GM23248 (cell line): ENCODE measurements around the gene GASK1B. TPM values are rescaled to one million over a fixed set of nuclear protein-coding genes. Genes with fewer than 3 reads are reported as not detected.

Experiments
- DNase-seq: peaks from one replicate; pipeline ENCODE4 v3.0.0-alpha.2; 2015
- H2AFZ ChIP-seq: fragments of 200-600 bp; sonication (generic); 2 replicates; pipeline ENCODE4 v1.6.1; 2016; ENCODE audit warnings: antibody characterized with exemption
- H3F3A ChIP-seq: fragments of 200-600 bp; sonication (generic); 2 replicates; pipeline ENCODE4 v1.6.1; 2016; ENCODE audit warnings: mild to moderate bottlenecking, antibody characterized with exemption, mixed run types; ENCODE audit not compliant: insufficient read depth
- H3K27ac ChIP-seq: fragments of 200-600 bp; sonication (generic); 2 replicates; pipeline ENCODE4 v1.5.1; 2016; ENCODE audit warnings: mild to moderate bottlenecking
- H3K27me3 ChIP-seq: fragments of 200-600 bp; sonication (generic); replicated peaks from 2 replicates; pipeline ENCODE4 v1.6.1; 2016; ENCODE audit warnings: mild to moderate bottlenecking; ENCODE audit not compliant: insufficient read depth
- H3K36me3 ChIP-seq: fragments of 200-600 bp; sonication (generic); 2 replicates; pipeline ENCODE4 v1.6.1; 2016; ENCODE audit warnings: low read depth, mild to moderate bottlenecking
- H3K4me1 ChIP-seq: fragments of 200-600 bp; sonication (generic); 2 replicates; pipeline ENCODE4 v1.6.1; 2016; ENCODE audit warnings: mild to moderate bottlenecking; ENCODE audit not compliant: insufficient read depth
- H3K4me2 ChIP-seq: fragments of 200-600 bp; sonication (generic); one replicate; pipeline ENCODE4 v1.6.1; 2016; ENCODE audit warnings: mild to moderate bottlenecking; ENCODE audit not compliant: unreplicated experiment
- H3K4me3 ChIP-seq: fragments of 200-600 bp; sonication (generic); 2 replicates; pipeline ENCODE4 v1.5.1; 2016; ENCODE audit warnings: mild to moderate bottlenecking
- H3K79me2 ChIP-seq: fragments of 200-600 bp; sonication (generic); 2 replicates; pipeline ENCODE4 v1.6.1; 2016; ENCODE audit warnings: mild to moderate bottlenecking; ENCODE audit not compliant: insufficient read depth
- H3K9ac ChIP-seq: fragments of 200-600 bp; sonication (generic); 2 replicates; pipeline ENCODE4 v1.6.1; 2016; ENCODE audit warnings: mild to moderate bottlenecking
- H3K9me2 ChIP-seq: fragments of 200-600 bp; sonication (generic); 2 replicates; pipeline ENCODE4 v1.6.1; 2016; ENCODE audit warnings: mixed run types, mild to moderate bottlenecking, moderate library complexity; ENCODE audit not compliant: insufficient read depth
- H3K9me3 ChIP-seq: fragments of 200-600 bp; sonication (generic); one replicate; pipeline ENCODE4 v1.6.1; 2017; ENCODE audit warnings: low read depth
- H4K20me1 ChIP-seq: fragments of 200-600 bp; sonication (generic); 2 replicates; pipeline ENCODE4 v1.6.0; 2016; ENCODE audit not compliant: insufficient read depth
- EZH2 ChIP-seq: fragments of 200-600 bp; sonication (generic); IDR thresholded peaks from 2 replicates; pipeline ENCODE4 v1.6.1; 2018; ENCODE audit warnings: antibody characterized with exemption, mild to moderate bottlenecking; ENCODE audit not compliant: insufficient read depth, poor library complexity, severe bottlenecking
- EZH2phosphoT487 ChIP-seq: fragments of 200-600 bp; sonication (generic); IDR thresholded peaks from 2 replicates; pipeline ENCODE4 v1.6.1; 2018; ENCODE audit warnings: antibody characterized with exemption, moderate library complexity, mild to moderate bottlenecking, low read depth; ENCODE audit not compliant: insufficient read depth
- whole genome bisulfite sequencing, 2 experiments: methylation state at CpG; one replicate each; pipeline ENCODE4 v1.1.6; 2015 to 2017; ENCODE audit warnings: low lambda C conversion rate in 2 of 2, low coverage in 1 of 2; ENCODE audit errors: missing lambda C conversion rate in 2 of 2; 5-methylcytosine and 5-hydroxymethylcytosine counted together
- in situ Hi-C: fragments of 300-500 bp; cut with MboI; formaldehyde crosslinking; loops from 2 replicates; pipeline ENCODE4 v1.15.0; 2020
- polyA plus RNA-seq: library from polyadenylated mRNA; unstranded; fragments of >200 nt; fragmentation: Nextera tagmentation; extraction: Ambion mirVana; gene quantifications from 2 replicates; pipeline ENCODE4 v1.2.1, GENCODE V29; 2016
- total RNA-seq: library from RNA; depleted of rRNA; stranded (reverse); fragments of >200 nt; shearing (Covaris generic); gene quantifications from 2 replicates; pipeline ENCODE4 v1.2.3, GENCODE V29; 2014

GASK1B gene
- total and polyA plus RNA-seq, 2 experiments from 2014 or later = 6.2 to 7.5 TPM

DNA sequence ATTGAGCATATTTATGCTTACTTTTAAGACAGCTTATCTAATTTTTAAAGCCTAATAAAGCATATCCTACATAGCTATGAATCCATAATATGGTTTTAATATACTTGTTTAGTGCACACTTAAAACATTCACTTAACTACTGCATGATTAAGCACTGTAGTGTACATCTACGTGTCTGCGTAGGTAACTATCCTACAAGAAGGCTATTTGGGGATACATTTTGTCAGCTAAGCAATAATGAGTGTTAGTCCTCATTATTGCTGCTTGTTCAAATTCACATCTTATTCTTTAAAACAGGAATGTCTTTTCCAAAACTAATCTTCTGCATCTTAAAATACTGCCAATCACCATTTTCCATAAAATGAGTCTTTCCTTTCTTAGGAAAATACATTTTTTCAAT is 38.6 kb downstream of the GASK1B start:
- Histone ChIP-seq H3K9me3 (no peaks in the 10 kb centered on the region), H3K36me3 (no peaks in the 10 kb centered on the region), H2AFZ (no peak overlapping the region), H3F3A (peaks cover 25% of the 10 kb centered on the region), H3K27ac (no peak overlapping the region), H3K27me3 (no peaks in the 10 kb centered on the region), H4K20me1 (no peaks in the 10 kb centered on the region), H3K79me2 (no peaks in the 10 kb centered on the region), H3K9me2 (no peaks in the 10 kb centered on the region), H3K4me2 (no peak overlapping the region), H3K9ac (no peak overlapping the region), H3K4me1 (peaks cover 21% of the 10 kb centered on the region), H3K4me3 (no peak overlapping the region)
- WGBS, 2 experiments = 46 to 52% methylated on average over 2 of the region's 2 CpGs
- in situ Hi-C loops = no loop called here
- TF ChIP-seq EZH2phosphoT487 (no peak), EZH2 (no peak)
- no peak for DNase-seq

DNA sequence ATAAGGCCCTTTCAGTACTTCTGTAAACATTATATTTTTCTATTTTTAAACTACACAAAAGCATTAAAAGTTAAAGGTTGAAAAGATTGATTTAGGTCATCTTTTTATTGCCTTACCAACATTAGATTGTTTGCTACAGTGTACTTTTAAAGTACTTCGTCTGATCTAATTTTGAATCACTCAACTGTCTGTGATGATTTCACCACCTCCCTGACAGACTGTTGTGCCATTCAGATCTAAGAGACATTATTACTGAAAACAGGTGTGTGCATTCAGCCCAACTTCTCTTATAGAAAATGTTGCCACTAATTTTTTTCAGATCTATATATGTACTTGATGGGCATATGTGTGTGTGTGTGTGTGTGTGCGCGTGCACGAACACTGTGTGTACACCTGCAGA is 39.3 kb downstream of the GASK1B start:
- Histone ChIP-seq H3K4me1 (peaks cover 21% of the 10 kb centered on the region), H2AFZ (no peak overlapping the region), H3F3A (peaks cover 25% of the 10 kb centered on the region), H3K9me2 (no peaks in the 10 kb centered on the region), H3K4me3 (no peak overlapping the region), H3K4me2 (no peak overlapping the region), H3K79me2 (no peaks in the 10 kb centered on the region), H4K20me1 (no peaks in the 10 kb centered on the region), H3K27me3 (no peaks in the 10 kb centered on the region), H3K9me3 (no peaks in the 10 kb centered on the region), H3K27ac (no peak overlapping the region), H3K9ac (no peak overlapping the region), H3K36me3 (no peaks in the 10 kb centered on the region)
- in situ Hi-C loops = no loop called here
- no peak for DNase-seq
- WGBS, 2 experiments = 63% methylated on average over 4 of the region's 4 CpGs
- TF ChIP-seq EZH2 = no peak
- no peak for TF ChIP-seq EZH2phosphoT487

DNA sequence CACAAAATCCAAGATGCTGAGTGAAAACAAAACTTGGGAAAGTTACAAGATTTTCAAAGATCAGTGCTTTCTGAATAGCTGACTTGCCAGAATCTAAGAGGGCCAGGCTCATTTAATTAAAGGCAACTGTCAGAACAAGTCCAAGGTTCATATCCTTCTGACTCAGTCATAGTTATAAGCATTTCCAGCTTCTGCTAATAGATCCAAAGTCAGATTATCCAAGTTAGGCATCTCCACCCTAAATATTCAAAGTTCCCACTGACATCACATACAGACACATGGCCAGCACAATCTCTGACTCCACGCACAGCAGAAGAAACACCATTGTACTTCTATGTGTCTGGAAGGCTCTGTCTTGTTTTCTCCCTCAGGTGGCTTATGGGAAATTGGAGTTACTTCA is 41.8 kb downstream of the GASK1B start:
- 0 to 4% methylated on average over 1 of the region's 1 CpG for WGBS, 2 experiments
- H3K79me2 ChIP-seq = no peaks in the 10 kb centered on the region
- H3K27ac ChIP-seq = peak overlapping the region; percentile 37
- H3F3A ChIP-seq = peaks cover 25% of the 10 kb centered on the region
- TF ChIP-seq EZH2 = no peak
- TF ChIP-seq EZH2phosphoT487 = no peak
- H3K9me2 ChIP-seq = no peaks in the 10 kb centered on the region
- no peaks in the 10 kb centered on the region for H3K36me3 ChIP-seq
- peaks cover 21% of the 10 kb centered on the region for H3K4me1 ChIP-seq
- H3K4me2 ChIP-seq = peak overlapping the region; percentile 37
- no peaks in the 10 kb centered on the region for H4K20me1 ChIP-seq
- peak overlapping the region; percentile 22; the same call in 1 of the 2 replicates for H3K4me3 ChIP-seq
- H3K9me3 ChIP-seq = no peaks in the 10 kb centered on the region
- H3K27me3 ChIP-seq = no peaks in the 10 kb centered on the region
- 0 out of 2 replicates have a peak overlapping the region, but pooled peaks have one; percentile 11 for H2AFZ ChIP-seq
- no peak overlapping the region for H3K9ac ChIP-seq
- in situ Hi-C loops = no loop called here
- DNase-seq = peak; percentile 76

DNA sequence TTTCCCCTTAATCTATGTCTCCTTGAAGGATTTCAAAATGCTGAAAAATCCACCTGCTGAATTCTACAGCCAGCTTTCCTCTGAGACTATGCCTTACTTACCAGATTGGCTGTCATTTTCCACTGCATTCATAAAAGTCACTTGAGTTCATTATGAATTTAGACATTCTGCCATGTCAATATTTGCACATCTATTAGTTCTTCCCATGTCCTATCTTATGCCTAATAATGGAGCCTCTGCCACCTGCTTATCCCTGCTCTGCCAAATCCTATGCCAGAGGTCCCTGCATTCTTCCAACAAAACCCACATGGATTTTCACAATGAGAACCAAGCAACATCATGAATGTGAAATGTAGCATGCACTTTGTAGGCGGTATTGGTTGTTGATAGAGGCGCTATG is 42.6 kb downstream of the GASK1B start:
- Histone ChIP-seq H4K20me1 (no peaks in the 10 kb centered on the region), H3K4me3 (no peak overlapping the region), H3K36me3 (no peaks in the 10 kb centered on the region), H3K4me1 (peaks cover 21% of the 10 kb centered on the region), H3K4me2 (peak overlapping the region; percentile 37), H3K9me3 (no peaks in the 10 kb centered on the region), H3K9ac (no peak overlapping the region), H3F3A (peaks cover 25% of the 10 kb centered on the region), H3K27ac (no peak overlapping the region; the same call in 1 of the 2 replicates), H2AFZ (no peak overlapping the region), H3K27me3 (no peaks in the 10 kb centered on the region), H3K79me2 (no peaks in the 10 kb centered on the region), H3K9me2 (0 out of 2 replicates have a peak, but pooled peaks cover 3% of the 10 kb centered on the region)
- no peak for DNase-seq
- in situ Hi-C loops = no loop called here
- TF ChIP-seq EZH2 = no peak
- no peak for TF ChIP-seq EZH2phosphoT487
- 95 to 100% methylated on average over 2 of the region's 2 CpGs for WGBS, 2 experiments

DNA sequence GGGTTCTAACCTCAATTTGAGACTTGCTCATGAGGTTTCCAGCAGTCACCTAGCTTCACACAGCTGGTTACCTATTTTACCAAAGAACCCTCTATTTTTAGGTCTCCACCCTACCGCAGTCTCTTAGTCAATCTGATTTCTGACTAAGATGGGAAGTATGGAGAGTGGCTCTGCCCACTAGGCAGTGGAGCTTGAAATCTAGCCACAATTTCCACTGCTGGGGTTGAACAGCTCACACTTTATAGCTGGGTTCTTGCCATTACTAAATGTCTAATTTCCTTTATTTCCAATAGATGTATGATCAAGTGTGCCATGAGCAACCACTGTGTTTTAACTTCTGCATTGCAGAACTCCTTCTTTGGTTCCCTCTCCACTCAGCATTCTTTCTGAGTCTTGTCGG is 43.1 kb downstream of the GASK1B start:
- Histone ChIP-seq H3K27me3 (no peaks in the 10 kb centered on the region), H3K9me2 (peaks cover 3% of the 10 kb centered on the region; the same call in 1 of the 2 replicates), H3K79me2 (no peaks in the 10 kb centered on the region), H3K4me3 (no peak overlapping the region), H3F3A (peaks cover 25% of the 10 kb centered on the region), H3K9me3 (no peaks in the 10 kb centered on the region), H3K4me2 (peak overlapping the region; percentile 8), H3K36me3 (no peaks in the 10 kb centered on the region), H4K20me1 (no peaks in the 10 kb centered on the region), H3K27ac (no peak overlapping the region), H3K9ac (no peak overlapping the region), H3K4me1 (peaks cover 21% of the 10 kb centered on the region), H2AFZ (no peak overlapping the region)
- 54 to 58% methylated on average over 2 of the region's 2 CpGs for WGBS, 2 experiments
- peak; percentile 67 for DNase-seq
- in situ Hi-C loops = no loop called here
- no peak for TF ChIP-seq EZH2
- TF ChIP-seq EZH2phosphoT487 = no peak
